Stimulated activated CD8-positive, alpha-beta memory T cell treated with anti-CD3 and anti-CD28 coated beads, Interleukin-4, amount 100 ng/mL, for 24 hours (primary cell): Measurements from ENCODE around the gene LPP.

Experiments used
- DNase-seq: peaks from one replicate; pipeline ENCODE4 v3.0.0-alpha.2; 2020; ENCODE audit warnings: low read depth

LPP gene

GRCh38 chr3:188711881-188712247, 557.9 kb downstream of the LPP start:
- DNase-seq = no peak

GRCh38 chr3:188712248-188712924, 558.4 kb downstream of the LPP start:
- DNase-seq = no peak

- no peak for DNase-seq
These were observed 559.0 kb downstream of the LPP start for GRCh38 chr3:188712991-188713390.

GRCh38 chr3:188719545-188719944, 565.6 kb downstream of the LPP start:
- DNase-seq = no peak

GRCh38 chr3:188720215-188720614, 566.3 kb downstream of the LPP start:
- DNase-seq = no peak

- DNase-seq = no peak
These were observed 566.7 kb downstream of the LPP start for GRCh38 chr3:188720636-188721035.

DNA sequence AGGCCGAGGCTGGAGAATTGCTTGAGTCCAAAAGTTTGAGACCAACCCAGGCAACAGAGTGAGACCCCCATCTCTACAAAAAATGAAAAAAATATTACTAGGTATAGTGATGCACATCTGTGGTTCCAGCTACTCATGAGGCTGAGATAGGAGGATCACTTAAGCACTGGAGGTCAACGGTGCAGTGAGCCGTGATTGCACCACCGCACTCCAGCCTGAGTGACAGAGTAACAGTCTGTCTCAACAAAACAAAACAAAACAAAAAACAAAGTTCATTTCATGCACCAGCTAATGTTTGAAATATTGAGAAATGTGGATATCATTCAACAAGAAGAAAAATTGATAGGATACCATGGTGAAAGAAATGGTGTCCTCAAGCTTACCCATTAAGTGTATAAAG, 567.4 kb downstream of the LPP start:
- no peak for DNase-seq

DNA sequence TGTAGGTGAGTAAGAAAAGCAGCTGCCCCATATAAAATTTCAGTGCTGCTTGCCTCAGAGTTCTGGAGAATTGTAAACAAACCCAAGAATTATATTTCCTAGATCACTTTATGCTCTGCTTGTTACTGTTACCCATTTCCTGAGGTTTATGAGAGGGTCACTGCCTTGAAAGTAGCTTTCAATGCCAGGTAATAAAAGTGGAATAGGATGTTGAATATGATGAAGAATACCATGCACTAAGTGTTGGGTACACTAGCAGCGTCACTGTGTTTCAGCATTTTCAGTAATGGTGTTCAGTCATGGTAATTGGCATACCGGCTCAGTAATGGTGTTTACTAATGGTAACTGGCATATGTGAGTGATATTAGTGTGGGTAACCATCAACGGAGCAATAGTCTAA, 568.0 kb downstream of the LPP start:
- no peak for DNase-seq

GRCh38 chr3:188722963-188723362, 569.0 kb downstream of the LPP start:
- no peak for DNase-seq

- DNase-seq = no peak
These were observed 573.1 kb downstream of the LPP start for GRCh38 chr3:188727052-188727451.

- no peak for DNase-seq
These were observed 574.5 kb downstream of the LPP start for GRCh38 chr3:188728371-188728896.

DNA sequence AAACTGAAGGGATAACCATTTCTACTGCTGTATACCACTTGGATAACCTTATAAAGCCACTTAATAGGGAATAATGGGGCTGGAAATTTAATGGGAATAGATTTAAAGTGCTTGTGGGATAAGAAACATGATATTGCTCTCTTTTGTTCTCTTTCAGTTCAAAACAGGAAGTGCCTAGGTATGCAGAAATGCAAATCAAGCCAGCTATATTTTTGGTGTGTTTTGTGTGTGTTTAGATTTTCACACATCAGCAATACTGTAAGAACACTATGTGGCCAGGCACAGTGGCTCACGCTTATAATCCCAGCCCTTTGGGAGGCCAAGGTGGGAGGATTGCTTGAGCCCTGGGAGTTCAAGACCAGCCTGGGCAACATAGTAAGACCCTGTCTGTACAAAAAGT, 575.5 kb downstream of the LPP start:
- no peak for DNase-seq

GRCh38 chr3:188734395-188734794, 580.4 kb downstream of the LPP start:
- DNase-seq = no peak

DNA sequence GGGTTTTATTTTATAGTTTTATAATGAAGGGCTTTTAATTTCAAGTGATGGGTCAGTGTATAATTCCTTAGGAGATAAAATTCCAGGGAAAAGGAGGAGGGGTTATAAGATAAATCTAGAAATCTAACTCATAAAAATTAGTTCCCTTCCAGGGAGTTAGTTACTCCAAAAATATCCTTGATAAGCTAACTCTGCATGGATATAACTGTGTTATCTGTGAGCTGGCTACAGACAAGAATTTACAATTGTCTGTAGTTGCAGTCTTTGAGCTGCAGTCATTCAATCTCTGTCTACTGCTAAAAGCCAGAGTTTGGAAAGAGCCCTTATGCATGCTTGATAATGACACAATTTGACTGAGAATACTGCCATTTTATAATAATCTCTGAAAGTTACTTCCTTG, 585.6 kb downstream of the LPP start:
- DNase-seq = no peak

DNA sequence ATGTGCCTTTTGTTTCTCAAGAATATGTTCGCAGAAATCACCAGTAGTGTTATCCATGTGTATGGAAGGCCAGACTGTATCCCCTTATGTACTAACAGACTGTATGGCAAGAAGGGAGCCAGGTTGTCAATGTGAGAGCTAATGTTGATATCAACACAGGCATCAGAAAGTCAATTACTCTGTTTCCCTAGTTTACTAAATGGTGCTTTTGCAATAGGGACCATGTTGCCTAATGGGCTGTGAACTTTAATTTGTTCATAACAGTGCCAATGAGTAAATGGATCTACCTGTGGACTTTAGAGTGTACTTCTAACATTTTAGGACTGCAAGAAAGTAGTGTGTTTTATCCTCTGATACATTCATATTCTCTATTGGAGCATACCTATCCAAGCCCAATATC, 586.1 kb downstream of the LPP start:
- no peak for DNase-seq

GRCh38 chr3:188742755-188743550, 589.0 kb downstream of the LPP start:
- no peak for DNase-seq

DNA sequence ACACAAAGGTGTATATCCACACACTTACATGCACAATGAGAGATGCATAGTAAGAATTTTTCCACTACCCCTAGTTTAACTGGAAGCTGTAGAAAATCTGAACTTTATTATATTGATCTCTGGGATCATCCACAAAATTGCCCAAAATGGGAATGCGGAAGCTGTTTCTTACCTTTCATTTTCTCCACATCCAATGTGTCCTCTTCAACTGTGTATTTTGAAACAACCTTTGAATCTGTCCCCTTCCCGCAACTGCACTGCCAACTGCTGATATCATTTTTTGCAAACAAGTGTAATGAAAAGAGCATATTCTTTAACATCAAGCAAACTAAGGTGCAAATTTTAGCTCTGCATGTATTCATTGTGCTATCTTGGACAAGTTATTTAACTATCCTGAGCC, 590.2 kb downstream of the LPP start:
- DNase-seq = no peak

DNA sequence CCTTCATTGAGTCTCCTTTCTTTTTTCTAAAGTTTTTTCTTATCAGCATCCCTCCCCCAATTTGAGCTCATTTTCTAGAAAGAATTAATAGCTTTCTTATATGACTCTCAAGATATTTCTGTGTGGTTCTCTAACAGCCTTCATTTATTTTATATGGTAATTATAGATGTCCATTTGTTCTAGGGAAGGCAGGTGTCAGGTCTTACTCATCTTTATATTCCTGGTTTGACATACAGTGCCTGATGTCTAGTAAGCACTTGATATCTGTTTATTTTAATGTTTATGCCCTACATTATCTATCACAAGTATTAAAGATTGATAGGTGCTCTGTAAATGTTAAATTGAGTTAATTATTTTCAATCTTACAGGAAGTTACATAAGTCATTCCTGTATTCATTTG, 591.1 kb downstream of the LPP start:
- no peak for DNase-seq

DNA sequence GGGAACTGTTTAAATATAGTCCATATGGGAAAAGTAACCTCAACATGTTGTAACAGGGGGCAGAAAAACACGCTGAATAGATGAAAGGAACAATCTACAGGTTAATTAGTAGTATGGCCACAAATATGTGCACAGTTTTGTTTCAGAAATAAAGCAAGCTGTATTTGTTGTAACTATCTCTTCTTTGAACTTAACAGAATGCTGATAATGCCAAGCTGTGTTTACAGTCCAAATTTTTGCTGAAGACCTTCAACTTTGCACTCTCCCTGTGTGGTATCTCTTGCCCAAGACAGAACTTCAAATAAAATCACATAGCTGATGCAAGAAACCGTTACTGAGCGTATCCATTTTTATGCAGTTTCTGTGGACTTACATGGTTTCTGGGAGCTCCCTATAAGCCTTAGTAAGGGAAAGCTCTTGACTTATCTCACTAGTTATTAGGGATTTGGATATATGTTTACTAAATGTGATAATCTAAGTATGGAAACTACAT, 592.4 kb downstream of the LPP start:
- DNase-seq = no peak

DNA sequence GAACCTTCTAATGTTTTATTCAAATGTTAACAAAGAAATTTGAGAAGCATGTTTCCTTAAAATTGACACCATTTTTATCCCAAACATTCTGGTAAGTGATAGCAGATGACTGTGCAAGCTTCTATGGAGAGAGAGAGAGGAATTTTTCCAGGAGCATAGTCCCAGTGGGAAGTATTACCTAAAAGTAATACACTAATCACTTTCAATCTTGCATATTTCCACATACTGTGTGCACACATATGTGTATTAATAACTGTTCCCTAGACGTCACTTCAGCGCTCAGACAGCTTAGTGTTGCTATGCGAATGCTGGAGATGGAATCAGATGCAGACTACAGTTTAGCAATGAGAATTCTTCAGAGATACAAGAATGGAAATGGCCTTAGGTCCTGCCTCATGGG, 593.5 kb downstream of the LPP start:
- DNase-seq = no peak

DNA sequence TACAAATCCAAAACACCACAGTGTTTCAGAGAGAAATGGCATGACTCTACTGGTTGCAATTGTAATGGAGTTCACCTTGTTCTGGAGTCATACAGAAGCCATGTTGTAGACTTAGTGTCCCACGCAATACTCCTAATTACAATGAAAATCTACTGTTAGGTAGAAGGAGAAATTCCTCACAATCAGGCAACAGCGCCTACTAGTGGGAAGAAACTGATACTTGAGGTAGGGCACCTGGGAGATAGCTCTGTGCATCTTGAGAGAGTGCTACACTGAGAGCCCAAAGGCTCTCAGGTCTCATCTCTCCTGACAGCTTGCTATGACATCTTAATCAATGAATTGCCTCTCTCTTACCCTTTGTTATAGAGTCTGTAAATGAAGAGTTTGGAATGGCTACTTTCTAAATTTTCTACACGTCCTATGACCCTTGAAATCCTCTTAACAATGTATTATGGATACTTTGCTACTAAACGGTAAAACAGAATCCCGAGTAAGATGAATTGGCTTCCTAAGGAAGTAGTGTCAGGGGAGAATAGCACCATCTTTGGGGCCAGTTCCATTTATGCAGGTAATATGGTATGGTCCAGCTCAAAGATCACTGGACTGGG, 595.2 kb downstream of the LPP start:
- DNase-seq = peak; percentile 15

DNA sequence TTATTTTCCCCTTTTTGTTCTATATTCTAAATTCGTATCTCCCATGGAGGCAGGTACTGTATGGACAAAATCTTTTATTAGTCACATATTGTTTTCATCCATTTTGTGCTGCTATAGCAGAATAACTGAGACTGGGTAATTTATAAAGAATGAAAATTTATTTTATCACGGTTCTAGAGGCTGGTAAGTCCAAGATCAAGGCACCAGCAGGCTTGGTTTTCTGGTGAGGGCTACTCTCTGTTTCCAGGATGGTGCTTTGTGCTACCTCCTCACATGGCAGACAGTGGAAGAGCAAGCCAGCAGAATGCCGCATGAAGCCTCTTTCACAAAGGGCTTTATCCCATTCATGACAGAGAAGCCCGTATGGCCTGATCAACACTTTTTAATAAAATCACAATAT, 595.9 kb downstream of the LPP start:
- DNase-seq = no peak

DNA sequence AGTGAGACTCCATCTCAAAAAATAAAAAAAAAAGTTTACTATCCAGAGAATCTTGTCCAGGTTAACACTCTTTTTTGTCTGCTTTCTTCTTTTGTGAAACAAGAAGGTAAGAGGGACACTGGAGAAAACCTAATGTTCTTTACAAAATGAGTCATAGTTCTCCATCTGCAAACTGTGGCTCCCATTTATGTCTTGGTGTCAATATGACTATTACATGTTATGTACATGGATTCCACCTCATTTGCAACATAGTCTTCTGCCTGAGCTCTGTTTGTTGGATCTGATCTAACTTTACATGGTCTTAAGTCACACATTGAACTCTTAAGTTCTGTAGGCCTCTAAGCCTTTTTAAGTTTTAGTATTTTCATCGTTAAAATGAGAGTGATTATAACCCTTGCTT, 596.7 kb downstream of the LPP start:
- DNase-seq = no peak
